OCI-LY3 (cell line): Measurements from ENCODE around the gene PRR36.

ENCODE experiments used
- H2AFZ ChIP-seq: fragments of 200-600, 300-600 bp; shearing (Covaris generic); 2 replicates; pipeline ENCODE4 v1.6.0; 2014; ENCODE audit warnings: antibody characterized with exemption, low read depth, low read length
- H3K27ac ChIP-seq: fragments of 200-600, 300-600 bp; sonication (generic); 2 replicates; pipeline ENCODE4 v1.5.1; 2014; ENCODE audit warnings: mild to moderate bottlenecking, low read length, moderate library complexity, mixed read lengths
- H3K27me3 ChIP-seq: fragments of 200-600, 300-600 bp; sonication (generic); 2 replicates; pipeline ENCODE4 v1.6.1; 2014; ENCODE audit warnings: low read depth, low read length, mixed read lengths
- H3K36me3 ChIP-seq: fragments of 200-600, 300-600 bp; sonication (generic); replicated peaks from 2 replicates; pipeline ENCODE3; 2014; ENCODE audit warnings: low read depth, low read length, mixed read lengths
- H3K4me1 ChIP-seq: fragments of 300-600, 200-600 bp; sonication (generic); 2 replicates; pipeline ENCODE4 v1.6.1; 2014; ENCODE audit warnings: low read length, mixed read lengths
- H3K4me2 ChIP-seq: fragments of 200-600, 300-600 bp; sonication (generic); 2 replicates; pipeline ENCODE4 v1.6.1; 2014; ENCODE audit warnings: low read length, mixed read lengths
- H3K4me3 ChIP-seq: fragments of 300-600, 200-600 bp; sonication (generic); 2 replicates; pipeline ENCODE4 v1.5.1; 2014; ENCODE audit warnings: antibody characterized with exemption, mild to moderate bottlenecking, low read length, moderate library complexity
- H3K79me2 ChIP-seq: fragments of 300-600, 200-600 bp; shearing (Covaris generic); 2 replicates; pipeline ENCODE4 v1.6.1; 2014; ENCODE audit warnings: mild to moderate bottlenecking, low read length, mixed read lengths
- H3K9ac ChIP-seq: fragments of 300-600, 200-600 bp; shearing (Covaris generic); 2 replicates; pipeline ENCODE4 v1.6.0; 2014; ENCODE audit warnings: mild to moderate bottlenecking, low read length, moderate library complexity
- H3K9me3 ChIP-seq: fragments of 200-600, 300-600 bp; shearing (Covaris generic); 2 replicates; pipeline ENCODE4 v1.6.1; 2014; ENCODE audit warnings: low read length, mixed read lengths; ENCODE audit not compliant: insufficient read depth
- H4K20me1 ChIP-seq: fragments of 200-600, 300-600 bp; sonication (generic); 2 replicates; pipeline ENCODE4 v1.6.1; 2016; ENCODE audit warnings: low read length, mixed read lengths; ENCODE audit not compliant: insufficient read depth
- EZH2phosphoT487 ChIP-seq: fragments of 200-600 bp; shearing (Covaris generic); IDR thresholded peaks from 2 replicates; pipeline ENCODE4 v1.6.1; 2018; ENCODE audit warnings: antibody characterized with exemption, mixed run types, low read depth
- TF ChIP-seq, protein P1 (sequence below): fragments of 200-600, 300-600 bp; sonication (generic); IDR thresholded peaks from 2 replicates; pipeline ENCODE4 v1.5.1; 2014; ENCODE audit warnings: antibody characterized with exemption, low read length, low read depth

Gene PRR36

DNA sequence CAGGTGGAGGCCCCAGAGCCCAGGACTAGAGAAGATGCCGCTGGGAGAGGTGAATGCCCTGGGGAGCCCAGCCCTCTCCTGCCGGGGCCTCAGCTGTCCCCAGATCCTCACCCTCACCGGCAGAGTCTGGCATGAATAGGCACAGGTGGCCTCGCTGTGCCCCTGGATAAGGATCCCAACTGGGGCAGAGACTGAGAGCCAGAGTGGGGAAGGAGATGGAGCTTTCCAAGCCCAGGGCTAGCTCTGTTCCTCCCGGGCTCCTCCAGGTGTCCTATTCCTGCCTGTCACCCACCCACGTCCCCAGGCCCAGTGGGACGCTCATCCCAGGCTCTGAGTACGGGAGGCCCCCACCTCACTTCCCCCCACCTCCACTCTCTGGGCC is 16.5 kb downstream of the PRR36 start:
- TF ChIP-seq, protein P1, sequence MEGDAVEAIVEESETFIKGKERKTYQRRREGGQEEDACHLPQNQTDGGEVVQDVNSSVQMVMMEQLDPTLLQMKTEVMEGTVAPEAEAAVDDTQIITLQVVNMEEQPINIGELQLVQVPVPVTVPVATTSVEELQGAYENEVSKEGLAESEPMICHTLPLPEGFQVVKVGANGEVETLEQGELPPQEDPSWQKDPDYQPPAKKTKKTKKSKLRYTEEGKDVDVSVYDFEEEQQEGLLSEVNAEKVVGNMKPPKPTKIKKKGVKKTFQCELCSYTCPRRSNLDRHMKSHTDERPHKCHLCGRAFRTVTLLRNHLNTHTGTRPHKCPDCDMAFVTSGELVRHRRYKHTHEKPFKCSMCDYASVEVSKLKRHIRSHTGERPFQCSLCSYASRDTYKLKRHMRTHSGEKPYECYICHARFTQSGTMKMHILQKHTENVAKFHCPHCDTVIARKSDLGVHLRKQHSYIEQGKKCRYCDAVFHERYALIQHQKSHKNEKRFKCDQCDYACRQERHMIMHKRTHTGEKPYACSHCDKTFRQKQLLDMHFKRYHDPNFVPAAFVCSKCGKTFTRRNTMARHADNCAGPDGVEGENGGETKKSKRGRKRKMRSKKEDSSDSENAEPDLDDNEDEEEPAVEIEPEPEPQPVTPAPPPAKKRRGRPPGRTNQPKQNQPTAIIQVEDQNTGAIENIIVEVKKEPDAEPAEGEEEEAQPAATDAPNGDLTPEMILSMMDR: no peak
- TF ChIP-seq EZH2phosphoT487: no peak
- Histone ChIP-seq H3K4me2 (peak overlapping the region; percentile 87), H2AFZ (peak overlapping the region; percentile 73; the same call in 1 of the 2 replicates), H3K79me2 (no peaks in the 10 kb centered on the region), H4K20me1 (no peaks in the 10 kb centered on the region), H3K9me3 (no peaks in the 10 kb centered on the region), H3K4me3 (peak overlapping the region; percentile 74), H3K27me3 (peaks cover 11% of the 10 kb centered on the region; the same call in 1 of the 2 replicates), H3K4me1 (peaks cover 5% of the 10 kb centered on the region; the same call in 1 of the 2 replicates), H3K9ac (0 out of 2 replicates have a peak overlapping the region, but pooled peaks have one; percentile 38), H3K36me3 (no peaks in the 10 kb centered on the region), H3K27ac (no peak overlapping the region)

DNA sequence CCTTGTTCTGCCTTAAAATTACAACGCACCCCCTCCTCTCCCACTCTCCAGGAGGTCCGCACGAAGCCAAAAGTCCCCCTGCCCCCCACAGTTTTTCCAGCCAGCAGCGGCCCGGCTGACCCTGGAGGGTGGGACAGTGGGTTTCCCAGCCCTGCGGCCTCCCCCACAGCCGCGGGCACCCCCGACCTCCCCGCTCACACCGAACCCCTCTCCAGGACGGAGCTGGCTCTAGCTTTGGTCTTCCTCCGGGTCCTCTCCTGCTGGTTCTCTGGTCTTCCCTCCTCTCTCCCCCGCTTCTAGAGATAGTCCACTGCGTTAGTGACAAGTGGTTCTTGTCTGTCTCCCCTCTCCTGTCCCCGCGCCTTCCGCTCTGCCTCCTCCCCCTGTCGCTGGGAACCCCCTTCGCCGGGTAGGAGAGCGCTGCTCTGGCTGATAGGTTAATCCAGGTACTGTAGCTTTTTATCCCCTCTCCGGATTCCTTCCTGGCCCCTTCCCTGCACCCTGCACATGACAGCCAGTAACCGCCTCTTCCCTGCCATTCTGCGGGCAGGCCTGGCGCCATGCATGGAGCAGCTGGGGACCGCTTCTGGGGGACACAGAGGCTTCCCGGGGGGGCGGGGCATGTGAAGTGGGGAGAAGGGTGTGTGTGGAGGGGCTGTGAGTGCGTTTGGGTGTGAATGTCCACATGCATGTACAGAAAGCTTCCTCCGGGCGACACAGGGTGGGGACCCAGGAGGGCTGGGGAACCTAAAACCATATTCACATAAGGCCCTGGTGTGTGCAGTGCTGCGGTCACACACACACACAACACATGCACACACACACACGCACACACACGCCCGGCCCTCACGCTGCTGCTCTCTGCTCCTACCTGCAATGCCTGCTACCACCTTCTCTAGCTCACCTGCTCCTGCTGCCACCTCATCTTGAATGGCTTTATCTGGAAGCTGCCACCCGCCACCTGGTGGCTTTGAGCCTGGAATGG is 17.2 kb downstream of the PRR36 start:
- Histone ChIP-seq H2AFZ (no peak overlapping the region), H3K4me2 (no peak overlapping the region), H3K4me3 (no peak overlapping the region), H3K9ac (no peak overlapping the region), H3K27me3 (peaks cover 11% of the 10 kb centered on the region; the same call in 1 of the 2 replicates), H4K20me1 (no peaks in the 10 kb centered on the region), H3K9me3 (no peaks in the 10 kb centered on the region), H3K4me1 (peaks cover 5% of the 10 kb centered on the region; the same call in 1 of the 2 replicates), H3K27ac (no peak overlapping the region), H3K79me2 (no peaks in the 10 kb centered on the region), H3K36me3 (no peaks in the 10 kb centered on the region)
- no peak for TF ChIP-seq EZH2phosphoT487
- TF ChIP-seq, protein P1: no peak

DNA sequence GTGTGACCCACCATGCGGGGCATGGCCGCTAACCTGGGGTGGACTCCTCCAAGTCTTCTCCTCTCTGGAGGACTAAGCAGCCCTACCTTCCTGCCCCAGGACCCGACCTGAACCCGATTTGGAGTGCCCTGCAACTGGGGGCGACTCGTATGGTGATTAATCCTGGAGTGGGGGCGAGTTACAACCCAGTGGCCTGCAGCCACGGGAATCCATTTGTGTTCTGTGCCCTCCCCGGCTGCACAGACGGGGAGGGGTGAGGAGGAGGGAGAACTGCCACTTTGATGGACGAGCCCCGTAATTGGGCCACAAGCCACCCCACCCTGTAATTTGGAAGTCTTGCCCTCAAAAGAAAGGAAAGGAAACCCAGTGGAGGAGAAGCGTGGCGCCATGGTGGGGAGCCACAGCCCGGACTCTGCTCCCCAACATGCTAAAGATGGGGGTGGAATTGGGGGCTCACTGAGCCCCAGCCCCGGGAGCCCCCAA is 18.0 kb downstream of the PRR36 start:
- Histone ChIP-seq H3K27ac (no peak overlapping the region), H2AFZ (no peak overlapping the region), H4K20me1 (no peaks in the 10 kb centered on the region), H3K27me3 (peaks cover 11% of the 10 kb centered on the region; the same call in 1 of the 2 replicates), H3K4me1 (peaks cover 5% of the 10 kb centered on the region; the same call in 1 of the 2 replicates), H3K4me3 (no peak overlapping the region), H3K36me3 (no peaks in the 10 kb centered on the region), H3K4me2 (no peak overlapping the region), H3K9me3 (no peaks in the 10 kb centered on the region), H3K9ac (no peak overlapping the region), H3K79me2 (no peaks in the 10 kb centered on the region)
- TF ChIP-seq, protein P1: no peak
- no peak for TF ChIP-seq EZH2phosphoT487
